HG03108 (cell line): Measurements from ENCODE around the gene SGSH.
A peak's percentile ranks its signal among the peaks of the same experiment; 100 is the strongest.
"Not testable (repeated sequence)": the region's sequence is repeated elsewhere in the genome, so short reads cannot be mapped to it uniquely, and the experiment has no call there.

Experiments used
- ATAC-seq: cut with Tn5 transposase; IDR thresholded peaks from one replicate; pipeline ENCODE4 v1.9.1; 2021; ENCODE audit warnings: moderate library complexity; ENCODE audit not compliant: unreplicated experiment

The SGSH gene

DNA sequence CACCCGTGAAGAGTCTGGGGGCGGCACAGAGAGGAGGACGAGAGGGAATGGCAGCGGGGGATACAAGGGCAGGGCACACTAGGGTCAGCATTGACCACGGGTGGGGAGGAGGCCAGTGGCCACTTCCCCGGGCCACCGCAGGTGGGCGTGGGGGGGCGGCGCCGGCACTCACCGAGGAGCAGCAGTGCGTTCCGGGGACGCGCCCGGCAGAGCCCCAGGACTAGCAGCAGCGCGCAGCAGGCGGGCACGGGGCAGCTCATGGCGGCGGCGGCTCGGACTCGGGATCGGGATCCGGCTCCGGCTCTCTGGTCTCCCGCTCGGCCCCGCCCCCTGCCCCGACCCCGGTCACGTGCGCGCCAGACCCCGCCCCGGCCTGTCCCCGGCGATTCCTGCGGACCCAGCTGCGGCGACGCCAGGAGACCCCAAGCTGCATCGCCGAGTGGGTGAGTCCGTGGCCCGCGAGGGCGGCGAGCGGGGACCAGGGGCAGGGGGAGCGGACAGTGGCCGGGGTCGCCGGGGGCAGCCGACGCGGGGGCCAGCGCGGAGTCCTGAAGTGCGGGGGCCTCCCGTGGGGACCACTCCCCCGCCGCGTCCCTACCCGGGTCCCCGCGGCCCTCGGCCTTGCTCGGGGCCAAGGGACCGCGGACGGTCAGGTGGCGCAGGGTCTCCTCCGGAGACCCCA is at the start of gene SGSH, which contains the start of gene SLC26A11:
TSS of gene SGSH (minus strand) at position 280 of the 682 bp plus-strand sequence. CDS start at position 260, 20 bp downstream.
TSS of gene SLC26A11 (plus strand) at position 374 of the 682 bp plus-strand sequence. CDS start 1,134 bp downstream, outside the sequence.
- peak; percentile 18 for ATAC-seq

DNA sequence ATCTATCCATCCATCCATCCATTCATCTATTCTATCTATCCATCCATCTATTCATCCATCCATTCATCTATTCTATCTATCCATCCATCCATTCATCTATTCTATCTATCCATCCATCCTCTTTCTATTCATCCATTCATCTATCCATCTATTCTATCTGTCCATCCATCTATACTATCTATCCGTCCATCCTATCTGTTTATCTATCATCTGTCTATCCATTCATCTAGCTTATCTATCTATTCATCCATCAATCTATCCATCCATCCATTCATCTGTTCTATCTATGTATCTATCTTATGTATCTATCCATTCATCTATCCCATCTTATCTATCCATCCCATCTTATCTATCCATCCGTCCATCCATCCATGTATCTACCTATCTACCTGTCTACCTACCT is 49.3 kb upstream of the SGSH start:
- ATAC-seq, result no peak

GRCh38 chr17:80268427-80268826 is 48.3 kb upstream of the SGSH start:
- ATAC-seq, result no peak

DNA sequence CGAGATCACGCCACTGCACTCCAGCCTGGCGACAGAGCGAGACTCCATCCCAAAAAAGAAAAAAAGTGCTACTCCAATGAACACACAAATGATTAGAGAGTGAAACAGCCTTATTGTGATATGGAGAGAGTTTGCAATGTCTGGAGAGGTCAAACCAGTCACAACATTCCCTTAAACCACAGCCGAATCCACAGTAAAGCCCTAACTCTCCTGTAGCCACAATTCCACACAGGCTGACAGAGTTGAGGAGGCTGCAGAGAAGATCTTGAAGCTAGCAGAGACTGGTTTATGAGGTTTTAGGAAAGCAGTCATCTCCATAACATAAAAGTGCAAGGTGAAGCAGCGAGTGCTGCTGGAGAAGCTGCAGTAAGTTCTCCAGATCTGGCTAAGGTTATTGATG is 47.3 kb upstream of the SGSH start:
- ATAC-seq, result no peak

DNA sequence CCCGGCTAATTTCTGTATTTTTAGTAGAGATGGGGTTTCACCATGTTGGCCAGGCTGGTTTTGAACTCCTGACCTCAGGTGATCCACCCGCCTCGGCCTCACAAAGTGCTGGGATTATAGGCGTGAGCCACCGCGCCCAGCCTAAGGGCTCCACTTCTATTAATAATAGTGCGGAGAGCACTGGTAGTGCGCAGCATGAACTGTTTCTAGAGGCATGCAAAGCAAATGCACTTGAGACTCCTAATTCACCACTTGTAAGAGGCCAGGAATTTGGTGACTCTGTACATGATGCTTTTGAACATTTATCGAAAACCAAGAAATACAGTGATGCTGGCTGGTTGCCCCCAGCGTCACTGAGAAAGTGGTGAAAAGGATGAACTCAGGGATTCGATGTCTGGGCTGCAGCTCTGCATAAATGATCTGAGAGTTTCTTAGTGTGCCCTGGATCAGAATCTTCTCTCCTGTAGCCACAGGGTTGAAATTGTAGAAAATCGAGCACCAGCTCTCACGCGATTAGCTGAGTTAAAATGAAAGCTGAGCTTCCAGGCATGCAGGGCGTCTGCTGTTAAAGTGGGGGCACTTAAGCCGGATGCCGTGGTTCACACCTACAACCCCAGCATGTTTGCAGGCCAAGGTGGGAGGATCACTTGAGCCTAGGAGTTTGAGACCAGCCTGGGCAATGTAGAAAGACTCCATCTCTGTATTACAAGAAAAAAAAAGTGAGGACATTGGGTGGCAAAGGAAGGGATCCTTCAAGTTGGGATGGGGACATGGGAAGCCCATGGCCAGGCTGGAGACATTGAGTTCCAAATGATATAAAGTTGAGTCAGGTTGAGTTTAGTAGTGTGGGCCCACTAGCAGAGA is 45.3 kb upstream of the SGSH start:
- ATAC-seq, result no peak

GRCh38 chr17:80264205-80265075 is 44.3 kb upstream of the SGSH start:
- no peak for ATAC-seq

DNA sequence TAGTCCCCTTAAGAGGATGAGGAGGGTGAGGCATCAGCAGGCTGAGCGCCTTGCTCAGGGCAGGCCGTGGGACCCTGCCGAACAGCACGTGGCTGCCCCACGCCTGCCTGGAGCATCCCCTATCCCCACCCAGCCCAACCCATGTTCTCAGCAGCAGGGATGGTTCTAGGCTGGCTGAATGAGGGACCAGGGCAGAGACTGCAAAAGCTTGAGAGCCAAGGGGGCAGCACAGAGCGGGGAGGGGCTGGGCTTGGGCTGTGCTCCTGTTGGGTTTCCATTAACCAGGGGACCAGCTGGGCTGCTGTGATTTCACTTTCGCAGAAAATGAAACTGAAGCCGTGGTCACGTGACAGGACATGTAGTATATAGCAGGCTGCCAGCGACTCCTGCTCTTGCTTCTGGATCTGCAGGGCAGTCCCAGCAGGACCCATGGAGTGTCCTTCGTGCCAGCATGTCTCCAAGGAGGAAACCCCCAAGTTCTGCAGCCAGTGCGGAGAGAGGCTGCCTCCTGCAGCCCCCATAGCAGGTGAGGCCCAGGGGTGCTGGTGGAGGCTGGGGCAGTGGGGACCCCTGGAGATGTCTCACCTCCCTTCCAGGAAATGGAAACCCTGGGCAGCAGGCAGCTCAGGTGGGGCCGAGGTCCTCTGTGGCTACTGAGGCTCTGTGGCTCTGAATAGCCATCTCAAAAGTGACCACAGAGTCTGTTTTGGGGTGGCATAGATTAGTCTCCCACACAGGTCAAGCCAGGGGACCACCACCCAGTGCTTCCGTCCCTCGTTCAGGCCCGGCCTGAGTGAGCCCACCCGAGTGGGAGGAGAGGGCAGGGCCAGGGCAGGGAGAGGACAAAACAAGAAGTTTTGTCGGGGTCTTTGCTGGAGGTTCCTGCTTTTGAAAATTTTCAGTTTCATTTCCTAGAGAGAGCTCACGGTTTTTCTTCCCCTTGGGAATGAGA is 43.4 kb upstream of the SGSH start:
- ATAC-seq, result peak; percentile 37

DNA sequence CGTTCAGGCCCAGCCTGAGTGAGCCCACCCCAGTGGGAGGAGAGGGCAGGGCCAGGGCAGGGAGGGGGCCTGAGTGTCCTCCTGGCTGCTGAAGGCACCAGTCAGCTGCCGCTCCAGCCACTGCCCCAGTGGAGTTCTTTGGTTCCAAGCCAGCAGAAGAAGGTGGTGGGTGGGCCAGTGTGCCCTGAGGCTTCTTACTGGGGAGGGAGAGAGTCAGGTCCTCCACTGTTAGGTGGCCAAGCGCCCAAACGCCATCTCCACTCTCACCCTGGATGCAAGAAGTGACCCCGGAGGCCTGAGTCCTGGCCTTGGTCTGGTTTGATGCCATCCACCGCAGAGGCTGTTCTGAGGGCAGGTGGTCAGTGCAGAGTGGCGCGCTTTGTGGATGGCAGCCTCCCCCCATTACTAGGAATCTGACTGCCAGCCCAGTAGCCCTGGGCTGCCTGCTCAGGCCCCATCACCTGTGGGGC is 42.7 kb upstream of the SGSH start:
- ATAC-seq, result no peak

GRCh38 chr17:80262291-80262690 is 42.2 kb upstream of the SGSH start:
- ATAC-seq, result no peak

DNA sequence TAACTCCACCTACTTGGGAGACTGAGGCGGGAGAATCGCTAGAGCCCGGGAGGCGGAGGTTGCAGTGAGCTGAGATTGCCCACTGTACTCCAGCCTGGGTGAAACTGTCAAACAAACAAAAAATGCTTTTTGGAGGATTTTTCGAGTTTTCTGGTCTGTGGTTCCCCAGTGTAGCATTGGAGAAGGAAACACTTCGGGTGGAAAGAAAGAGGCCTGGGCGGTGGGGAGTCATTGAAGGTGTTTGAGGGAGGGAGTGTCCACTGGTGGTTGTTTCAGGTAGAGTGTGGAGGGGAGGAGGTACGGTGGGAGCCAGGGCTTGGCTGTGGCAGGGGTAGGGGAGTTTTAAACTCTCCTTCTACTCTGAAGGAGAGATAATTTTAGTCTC is 41.8 kb upstream of the SGSH start:
- no peak for ATAC-seq

GRCh38 chr17:80261159-80261894 is 41.2 kb upstream of the SGSH start:
- no peak for ATAC-seq

- peak; percentile 18 for ATAC-seq
Measured at GRCh38 chr17:80260791-80261158, 40.6 kb upstream of the SGSH start, which contains the start of gene RNF213. Gene RNF213, plus strand, starts transcription at chr17:80260852. Its CDS starts 2,830 bp downstream, at chr17:80263682.

- ATAC-seq, result peak; percentile 30
Measured at GRCh38 chr17:80260069-80260535, 40.0 kb upstream of the SGSH start.

DNA sequence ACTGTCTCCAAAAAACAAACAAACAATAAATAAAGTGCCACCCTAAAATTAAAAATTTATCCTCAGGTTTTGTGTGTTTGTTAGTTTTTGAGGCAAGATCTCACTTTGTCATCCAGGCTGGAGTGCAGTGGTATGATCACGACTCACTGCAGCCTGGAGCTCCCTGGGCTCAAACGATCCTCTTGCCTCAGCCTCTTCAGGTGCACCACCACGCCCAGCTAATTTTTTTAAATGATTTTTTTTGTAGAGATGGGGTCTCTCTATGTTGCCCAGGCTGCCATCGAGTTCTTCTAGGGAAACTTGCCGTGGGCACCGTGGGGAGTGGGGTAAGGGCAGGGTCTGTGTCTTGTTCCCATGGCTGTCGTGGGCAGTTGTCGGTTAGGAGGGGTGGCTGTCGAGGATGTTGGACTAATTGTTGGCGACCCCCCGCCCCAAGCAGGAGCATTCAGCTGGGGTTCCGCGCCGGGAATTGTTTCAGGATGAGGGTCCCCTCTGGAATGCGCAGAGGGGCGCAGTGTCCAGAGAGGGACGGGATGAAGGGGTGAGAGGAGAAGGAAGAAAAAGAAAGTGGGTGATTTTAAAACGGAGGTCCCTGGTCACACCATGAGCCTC is 39.4 kb upstream of the SGSH start:
- ATAC-seq, result no peak

DNA sequence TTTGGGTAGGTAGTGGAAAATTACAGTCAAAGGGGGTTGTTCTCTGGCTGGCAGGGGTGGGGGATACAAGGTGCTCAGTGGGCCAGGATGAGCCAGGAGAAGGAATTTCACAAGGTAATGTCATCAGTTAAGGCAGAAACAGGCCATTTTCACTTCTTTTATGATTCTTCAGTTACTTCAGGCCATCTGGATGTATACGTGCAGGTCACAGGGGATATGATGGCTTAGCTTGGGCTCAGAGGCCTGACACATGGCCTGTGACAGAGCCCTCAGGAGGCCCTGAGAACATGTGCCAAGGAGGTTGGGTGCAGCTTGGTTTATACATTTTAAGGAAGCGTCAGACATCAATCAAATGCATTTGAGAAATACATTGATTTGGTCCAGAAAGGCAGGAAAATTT is 38.2 kb upstream of the SGSH start:
- ATAC-seq, result not testable (repeated sequence)

DNA sequence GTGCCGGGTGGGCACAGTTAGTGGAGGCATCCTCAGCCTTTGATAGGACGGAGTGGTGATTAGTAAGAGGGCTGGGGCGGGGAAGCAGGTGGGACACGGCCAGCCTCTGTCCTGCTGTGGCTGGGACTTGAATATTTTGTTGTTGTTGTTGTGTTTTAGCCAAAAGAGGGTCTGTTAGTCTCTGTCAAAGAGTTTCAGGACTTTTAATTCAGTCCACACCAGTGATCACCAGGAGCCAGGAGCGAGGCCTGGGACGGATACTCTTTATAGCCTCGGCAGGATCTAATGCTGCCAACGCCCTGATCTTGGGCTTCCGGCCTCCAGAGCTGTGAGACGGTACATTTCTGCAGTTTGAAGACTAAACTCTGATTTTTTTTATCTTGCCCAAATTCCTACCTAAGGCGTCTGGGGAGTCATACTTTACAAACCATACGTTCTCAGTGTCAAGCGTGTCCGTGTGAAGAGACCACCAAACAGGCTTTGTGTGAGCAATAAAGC is 37.6 kb upstream of the SGSH start:
- ATAC-seq, result no peak

GRCh38 chr17:80256034-80256350 is 35.9 kb upstream of the SGSH start:
- ATAC-seq, result no peak

GRCh38 chr17:80254396-80255251 is 34.5 kb upstream of the SGSH start:
- peak; percentile 52 for ATAC-seq
